ENCODE data around the gene LSS. TPM values are rescaled to one million over a fixed set of nuclear protein-coding genes. Genes with fewer than 3 reads are reported as not detected.

Gene LSS
- total RNA-seq, 1 experiment from 2014 or later: 45.7 TPM

GRCh38 chr21:46168659-46169386 is 59.8 kb downstream of the LSS start:
- no peak overlapping the region for H3K4me2 ChIP-seq (ENCODE audit: low read length)
- H3K27ac ChIP-seq (ENCODE audit: low read length): no peak overlapping the region
- H3K9ac ChIP-seq (ENCODE audit: low read length): no peak overlapping the region
- H3K27me3 ChIP-seq (ENCODE audit: low read length): no peaks in the 10 kb centered on the region
- no peak overlapping the region for H3K4me3 ChIP-seq (ENCODE audit: low read length)
- no peaks in the 10 kb centered on the region for H3K9me2 ChIP-seq (replicated peaks; ENCODE audit: low read length)
- POLR2A ChIA-PET (ENCODE audit: unreplicated experiment): interaction anchor here (0.6 kb wide), 1 partner anchor 47 kb away, joined by 5 read pairs; no protein-coding TSS in a partner anchor
- peaks cover 9% of the 10 kb centered on the region; the same call in 1 of the 2 replicates for H3K79me2 ChIP-seq (ENCODE audit: low read length)
- no peaks in the 10 kb centered on the region for H4K20me1 ChIP-seq (ENCODE audit: low read length)
- intact Hi-C loops (cut with micrococcal nuclease): no loop called here
- H3K9me3 ChIP-seq (ENCODE audit: low read length): no peaks in the 10 kb centered on the region
- H3K36me3 ChIP-seq (ENCODE audit: low read depth, low read length): no peaks in the 10 kb centered on the region
- H3F3A ChIP-seq (ENCODE audit: low read length, unreplicated experiment): no peaks in the 10 kb centered on the region
- TF ChIP-seq EZH2phosphoT487 (IDR thresholded peaks at IDR 0.05; ENCODE audit: borderline replicate concordance, low read length): no peak
- BruUV-seq (replicated peaks): no TSS peak
- DNase-seq (no peak), ATAC-seq (no peak)
- no peak overlapping the region for H2AFZ ChIP-seq (ENCODE audit: low read length)
- H3K4me1 ChIP-seq (ENCODE audit: insufficient read depth, low read length): no peaks in the 10 kb centered on the region
- CTCF ChIA-PET: no interaction called here

GRCh38 chr21:46168238-46168637 is 60.3 kb downstream of the LSS start:
- Histone ChIP-seq H3K9me3 (ENCODE audit: low read length) (no peaks in the 10 kb centered on the region), H3K4me3 (ENCODE audit: low read length) (no peak overlapping the region), H3K4me1 (ENCODE audit: insufficient read depth, low read length) (no peaks in the 10 kb centered on the region), H3K27me3 (ENCODE audit: low read length) (no peaks in the 10 kb centered on the region), H3K4me2 (ENCODE audit: low read length) (no peak overlapping the region), H2AFZ (ENCODE audit: low read length) (no peak overlapping the region), H4K20me1 (ENCODE audit: low read length) (no peaks in the 10 kb centered on the region), H3K9ac (ENCODE audit: low read length) (no peak overlapping the region), H3K79me2 (ENCODE audit: low read length) (0 out of 2 replicates have a peak, but pooled peaks cover 6% of the 10 kb centered on the region), H3K27ac (ENCODE audit: low read length) (no peak overlapping the region), H3K9me2 (replicated peaks; ENCODE audit: low read length) (no peaks in the 10 kb centered on the region), H3K36me3 (ENCODE audit: low read depth, low read length) (no peaks in the 10 kb centered on the region), H3F3A (ENCODE audit: low read length, unreplicated experiment) (no peaks in the 10 kb centered on the region)
- no TSS peak for BruUV-seq (replicated peaks)
- no peak for DNase-seq
- intact Hi-C loops (cut with micrococcal nuclease): no loop called here
- ATAC-seq: no peak
- TF ChIP-seq EZH2 (IDR thresholded peaks at IDR 0.05; ENCODE audit: low read length, unreplicated experiment) (no peak), CTCF (conservative IDR thresholded peaks at IDR 0.05; ENCODE audit: low read depth, low read length) (no peak)
- POLR2A ChIA-PET (ENCODE audit: unreplicated experiment): no interaction called here
- CTCF ChIA-PET: no interaction called here

GRCh38 chr21:46165098-46165497 is 63.5 kb downstream of the LSS start:
- ATAC-seq (no peak), DNase-seq (no peak)
- H3K4me3 ChIP-seq (ENCODE audit: low read length): no peak overlapping the region
- no peaks in the 10 kb centered on the region for H3K4me1 ChIP-seq (ENCODE audit: insufficient read depth, low read length)
- no peaks in the 10 kb centered on the region for H3K79me2 ChIP-seq (ENCODE audit: low read length)
- no peak overlapping the region for H3K27ac ChIP-seq (ENCODE audit: low read length)
- H3K9me3 ChIP-seq (ENCODE audit: low read length): no peaks in the 10 kb centered on the region
- no peaks in the 10 kb centered on the region for H3K9me2 ChIP-seq (replicated peaks; ENCODE audit: low read length)
- H3F3A ChIP-seq (ENCODE audit: low read length, unreplicated experiment): no peaks in the 10 kb centered on the region
- BruUV-seq (replicated peaks): no TSS peak
- ChIA-PET POLR2A (ENCODE audit: unreplicated experiment) (no interaction called here), CTCF (no interaction called here)
- TF ChIP-seq EZH2 (IDR thresholded peaks at IDR 0.05; ENCODE audit: low read length, unreplicated experiment) (no peak), CTCF (conservative IDR thresholded peaks at IDR 0.05; ENCODE audit: low read depth, low read length) (no peak), EZH2phosphoT487 (IDR thresholded peaks at IDR 0.05; ENCODE audit: borderline replicate concordance, low read length) (no peak)
- H3K4me2 ChIP-seq (ENCODE audit: low read length): no peak overlapping the region
- no peak overlapping the region for H2AFZ ChIP-seq (ENCODE audit: low read length)
- H4K20me1 ChIP-seq (ENCODE audit: low read length): no peaks in the 10 kb centered on the region
- H3K36me3 ChIP-seq (ENCODE audit: low read depth, low read length): no peaks in the 10 kb centered on the region
- intact Hi-C loops (cut with micrococcal nuclease): no loop called here
- no peak overlapping the region for H3K9ac ChIP-seq (ENCODE audit: low read length)
- no peaks in the 10 kb centered on the region for H3K27me3 ChIP-seq (ENCODE audit: low read length)
